ENCODE results near the gene MEF2D. TPM values are rescaled to one million over a fixed set of nuclear protein-coding genes. Genes with fewer than 3 reads are reported as not detected.

MEF2D gene
- total RNA-seq, 2 experiments from 2014 or later: 30.8 to 31.8 TPM

- ChIA-PET CTCF (interaction anchor here (1.0 to 2.4 kb wide), 3 partner anchors 26 to 58 kb away, joined by 3 to 10 read pairs (median 3); no protein-coding TSS in a partner anchor), POLR2A (no interaction called here)
Observed at GRCh38 chr1:156527584-156527983, 27.0 kb upstream of the MEF2D start.

DNA sequence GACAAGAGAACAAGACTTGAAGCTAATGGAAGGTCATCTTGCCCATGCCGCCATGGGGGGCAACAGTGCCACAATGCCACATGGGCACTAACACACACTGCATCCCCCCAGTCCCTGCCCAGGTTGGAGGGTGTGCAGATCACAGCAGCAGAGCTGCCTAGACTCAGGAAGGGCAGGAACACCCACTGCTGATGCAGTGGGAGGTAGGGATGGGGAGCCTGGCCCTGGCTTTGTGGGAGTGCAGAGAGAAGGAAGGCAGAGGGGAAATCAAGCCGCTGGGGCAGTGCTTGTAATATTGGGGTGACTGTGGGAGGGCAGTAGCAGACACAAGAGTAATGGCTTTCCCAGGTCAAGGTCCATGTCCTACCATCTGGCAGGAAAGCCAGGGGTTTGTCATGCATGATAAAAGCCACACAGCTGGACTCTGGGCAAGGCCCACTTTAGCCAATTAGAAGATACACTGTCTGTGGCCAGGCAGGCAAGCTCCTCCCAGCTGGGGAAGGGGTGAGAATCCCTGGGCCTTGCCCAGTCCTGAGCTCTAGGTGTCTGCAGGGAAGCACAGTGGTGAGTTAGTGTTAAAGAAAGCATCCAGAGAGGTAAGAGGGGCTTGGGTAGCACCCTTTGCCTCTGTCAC lies 25.4 kb upstream of the MEF2D start:
- POLR2A ChIA-PET: interaction anchor here (0.6 to 2.2 kb wide), 2 partner anchors 25 to 141 kb away, joined by 3 to 8 read pairs; partner anchors contain the start of gene MEF2D
- CTCF ChIA-PET: interaction anchor here (1.7 to 2.7 kb wide), 3 partner anchors 13 to 56 kb away, joined by 3 to 15 read pairs (median 4); no protein-coding TSS in a partner anchor

DNA sequence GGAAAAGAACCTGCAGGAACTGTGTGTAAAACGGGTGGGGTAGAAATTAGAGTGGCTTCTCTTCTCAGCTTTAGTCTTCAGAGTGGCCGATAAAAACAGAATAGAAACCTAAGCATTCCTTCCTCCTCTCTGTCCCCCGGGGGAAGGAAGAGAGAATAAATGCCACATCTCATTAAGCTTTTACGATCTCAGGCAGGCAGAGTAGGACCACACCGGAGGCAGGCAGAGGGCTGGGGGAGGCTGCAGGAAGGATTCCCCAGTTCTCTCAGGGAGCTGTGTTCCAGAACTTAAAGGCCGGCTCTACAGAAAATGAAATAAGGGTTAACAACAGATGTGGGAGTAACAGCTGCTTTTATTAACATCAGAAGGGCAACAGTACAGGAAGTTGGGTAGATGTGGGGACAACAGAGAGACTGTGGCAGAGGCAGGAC lies 24.5 kb upstream of the MEF2D start:
- CTCF ChIA-PET: interaction anchor here (0.7 to 2.7 kb wide), 7 partner anchors 14 to 84 kb away, joined by 3 to 15 read pairs (median 3); partner anchors contain the start of gene NAXE
- POLR2A ChIA-PET: interaction anchor here (0.6 to 2.2 kb wide), 3 partner anchors 24 to 141 kb away, joined by 3 to 8 read pairs (median 3); partner anchors contain the start of gene MEF2D

- POLR2A ChIA-PET: interaction anchor here (2.2 kb wide), 1 partner anchor 24 kb away, joined by 8 read pairs; the partner anchor contains the start of gene MEF2D
- CTCF ChIA-PET: interaction anchor here (0.7 to 2.7 kb wide), 8 partner anchors 15 to 84 kb away, joined by 3 to 15 read pairs (median 3); partner anchors contain the start of gene NAXE
Observed at GRCh38 chr1:156524481-156524869, 23.9 kb upstream of the MEF2D start.

DNA sequence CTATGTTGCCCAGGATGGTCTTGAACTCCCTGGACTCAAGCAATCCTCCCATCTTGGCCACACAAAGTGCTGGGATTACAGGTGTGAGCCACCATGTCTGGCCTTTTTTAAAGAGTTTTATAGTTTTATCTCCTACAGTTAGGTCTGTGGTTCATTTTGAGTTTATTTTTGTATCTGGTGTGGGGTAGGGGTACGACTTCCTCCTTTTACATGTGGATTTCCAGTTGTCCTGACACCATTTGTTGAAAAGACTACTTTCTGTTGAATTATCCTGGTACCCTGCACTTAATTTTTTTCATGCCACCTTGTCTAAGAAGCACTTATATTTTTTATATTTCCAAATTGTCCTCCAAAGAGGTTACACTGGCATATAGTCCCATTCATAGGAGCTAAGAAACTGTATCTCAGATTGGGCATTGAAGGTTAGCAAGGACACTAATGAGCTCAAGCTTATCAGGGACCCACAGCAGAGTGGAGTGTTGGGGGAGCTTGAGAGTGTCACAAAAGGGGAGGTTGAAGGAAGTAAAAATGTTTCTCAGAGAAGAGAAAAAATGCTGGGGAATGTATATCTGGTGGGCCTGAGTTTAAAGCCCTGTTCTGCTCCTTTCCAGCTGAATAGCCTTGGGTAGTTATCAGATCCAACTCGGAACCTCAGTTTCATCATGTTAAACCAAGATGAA lies 23.4 kb upstream of the MEF2D start:
- ChIA-PET CTCF (interaction anchor here (0.5 to 2.7 kb wide), 8 partner anchors 15 to 138 kb away, joined by 3 to 15 read pairs (median 3); no protein-coding TSS in a partner anchor), POLR2A (interaction anchor here (2.2 kb wide), 1 partner anchor 23 kb away, joined by 8 read pairs; the partner anchor contains the start of gene MEF2D)

DNA sequence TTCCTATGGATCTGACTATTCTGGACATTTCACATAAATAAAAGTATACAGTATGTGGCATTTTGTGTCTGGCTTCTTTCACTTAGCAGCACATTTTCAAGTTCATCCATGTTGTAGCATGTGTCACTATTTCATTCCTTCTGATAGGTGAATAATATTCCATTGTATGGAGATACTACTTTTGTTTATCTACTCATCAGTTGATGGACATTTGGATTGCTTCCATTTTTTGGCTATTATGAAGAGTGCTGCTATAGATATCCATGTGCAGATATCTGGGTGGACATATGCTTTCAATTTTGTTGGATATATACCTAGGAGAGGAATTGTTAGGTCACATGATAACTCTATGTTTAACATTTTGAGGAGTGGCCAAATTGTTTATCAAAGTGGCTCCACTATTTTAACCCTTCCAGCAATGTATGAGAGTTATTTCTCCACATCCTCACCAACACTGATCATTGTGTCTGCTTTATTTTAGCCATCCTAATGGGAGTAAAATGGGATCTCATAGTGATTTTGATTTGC lies 21.9 kb upstream of the MEF2D start:
- POLR2A ChIA-PET: no interaction called here

GRCh38 chr1:156517748-156518147 lies 17.2 kb upstream of the MEF2D start:
- POLR2A ChIA-PET: no interaction called here
- CTCF ChIA-PET: interaction anchor here (1.3 kb wide), 1 partner anchor 12 kb away, joined by 4 read pairs; no protein-coding TSS in a partner anchor

More for the DNA sequence above, 21.9 kb upstream of the MEF2D start:
- CTCF ChIA-PET: no interaction called here

GRCh38 chr1:156516821-156517220 lies 16.2 kb upstream of the MEF2D start:
- CTCF ChIA-PET: interaction anchor here (1.3 kb wide), 1 partner anchor 12 kb away, joined by 4 read pairs; no protein-coding TSS in a partner anchor
- POLR2A ChIA-PET: interaction anchor here (1.1 kb wide), 1 partner anchor 18 kb away, joined by 4 read pairs; no protein-coding TSS in a partner anchor

GRCh38 chr1:156515956-156516355 lies 15.4 kb upstream of the MEF2D start:
- ChIA-PET POLR2A (interaction anchor here (1.1 kb wide), 1 partner anchor 18 kb away, joined by 4 read pairs; no protein-coding TSS in a partner anchor), CTCF (interaction anchor here (0.9 to 1.1 kb wide), 2 partner anchors 15 to 35 kb away, joined by 3 read pairs; no protein-coding TSS in a partner anchor)

GRCh38 chr1:156513185-156513584 lies 12.6 kb upstream of the MEF2D start:
- POLR2A ChIA-PET: no interaction called here
- CTCF ChIA-PET: interaction anchor here (1.5 kb wide), 1 partner anchor 33 kb away, joined by 4 read pairs; no protein-coding TSS in a partner anchor

- CTCF ChIA-PET: interaction anchor here (1.5 to 2.3 kb wide), 2 partner anchors 10 to 31 kb away, joined by 4 to 6 read pairs; no protein-coding TSS in a partner anchor
- POLR2A ChIA-PET: no interaction called here
Observed at GRCh38 chr1:156511644-156512043, 11.1 kb upstream of the MEF2D start.

DNA sequence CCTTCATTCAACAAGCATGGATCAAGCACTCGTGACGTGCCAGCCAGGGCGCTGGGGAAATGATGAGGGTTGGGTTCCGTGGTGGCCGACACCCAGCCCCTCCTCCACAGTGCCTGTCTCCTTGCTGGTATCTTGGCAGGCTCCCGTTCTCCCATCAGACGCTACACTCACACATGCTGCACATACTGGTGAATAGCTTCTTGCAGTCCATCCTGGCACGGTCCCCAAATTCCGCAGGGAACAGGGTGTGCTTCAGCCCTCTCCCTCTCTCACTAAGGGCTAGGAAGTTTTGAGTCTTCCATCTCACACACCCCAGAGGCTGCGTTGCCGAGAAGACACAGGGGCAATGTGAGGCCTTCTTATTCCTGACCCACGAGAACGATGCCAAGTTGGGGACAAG lies 10.1 kb upstream of the MEF2D start:
- ChIA-PET POLR2A (no interaction called here), CTCF (interaction anchor here (2.3 kb wide), 1 partner anchor 9 kb away, joined by 6 read pairs; no protein-coding TSS in a partner anchor)

- ChIA-PET CTCF (interaction anchor here (1.1 to 17.9 kb wide), 2 partner anchors 24 to 99 kb away, joined by 3 to 302 read pairs; no protein-coding TSS in a partner anchor), POLR2A (interaction anchor here (0.5 kb wide), 1 partner anchor 57 kb away, joined by 5 read pairs; no protein-coding TSS in a partner anchor)
Observed at GRCh38 chr1:156509424-156510034, 9.0 kb upstream of the MEF2D start.

DNA sequence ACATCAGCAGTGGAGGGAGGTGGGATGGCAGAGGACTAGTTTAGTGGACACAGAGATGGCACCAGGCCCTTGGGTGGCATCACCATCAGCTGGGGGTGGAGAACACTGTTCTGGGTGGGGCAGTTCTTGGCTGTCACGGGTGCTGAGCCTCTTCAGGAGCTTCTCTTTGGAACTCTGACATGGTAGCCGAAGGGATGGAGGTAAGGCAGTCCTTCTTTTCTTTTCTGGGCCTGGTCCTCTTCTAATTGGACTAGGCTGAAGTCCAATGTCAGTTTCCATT lies 8.3 kb upstream of the MEF2D start:
- CTCF ChIA-PET: interaction anchor here (1.1 to 17.9 kb wide), 3 partner anchors 24 to 151 kb away, joined by 3 to 302 read pairs (median 3); no protein-coding TSS in a partner anchor
- POLR2A ChIA-PET: interaction anchor here (0.5 to 0.8 kb wide), 2 partner anchors 19 to 711 kb away, joined by 4 to 6 read pairs; no protein-coding TSS in a partner anchor

DNA sequence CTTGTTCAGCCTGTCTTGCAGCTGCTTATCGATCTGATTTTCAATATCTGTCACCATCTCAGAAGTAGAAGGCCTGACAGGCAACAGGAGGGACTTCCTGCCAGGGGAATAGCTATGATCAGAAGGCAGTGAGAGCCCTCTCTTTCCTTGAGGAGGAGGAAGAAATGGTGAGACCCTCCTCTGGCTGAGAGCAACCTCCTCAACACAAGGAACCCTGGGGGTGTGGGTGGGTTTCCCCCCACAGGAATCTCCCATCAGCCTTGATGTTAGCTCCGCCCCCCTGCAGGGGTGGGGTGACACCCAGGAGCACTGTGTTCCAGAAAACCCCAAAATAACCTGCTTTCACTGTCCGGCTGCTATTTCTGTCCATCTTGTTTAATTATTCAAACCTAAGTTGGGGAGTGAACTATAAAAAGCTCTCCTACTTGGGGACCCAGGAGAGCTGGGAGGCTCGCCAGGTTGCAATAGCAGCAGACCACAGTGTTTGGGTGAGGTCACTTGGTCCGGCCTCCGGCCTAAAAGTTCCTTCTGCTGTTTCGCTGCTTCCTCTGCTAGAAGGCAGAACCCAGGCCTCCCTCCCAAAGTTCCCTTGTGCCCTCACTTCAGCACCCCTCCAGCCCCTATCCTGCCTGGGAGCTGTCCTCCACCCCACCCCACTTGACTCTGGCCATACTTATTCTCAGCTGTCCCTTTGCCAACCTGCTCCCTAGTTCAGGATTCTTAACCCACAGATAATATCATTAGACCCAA lies 7.8 kb upstream of the MEF2D start:
- ChIA-PET POLR2A (interaction anchor here (0.5 to 1.1 kb wide), 4 partner anchors 9 to 710 kb away, joined by 3 to 6 read pairs (median 4); no protein-coding TSS in a partner anchor), CTCF (interaction anchor here (0.6 to 17.9 kb wide), 5 partner anchors 23 to 151 kb away, joined by 3 to 302 read pairs (median 3); no protein-coding TSS in a partner anchor)

- CTCF ChIA-PET: interaction anchor here (0.7 to 17.9 kb wide), 2 partner anchors 21 to 296 kb away, joined by 5 to 302 read pairs; no protein-coding TSS in a partner anchor
- POLR2A ChIA-PET: no interaction called here
Observed at GRCh38 chr1:156506450-156506849, 5.9 kb upstream of the MEF2D start.

- POLR2A ChIA-PET: interaction anchor here (1.0 to 1.4 kb wide), 2 partner anchors 17 to 235 kb away, joined by 4 to 11 read pairs; partner anchors contain the start of gene MRPL24
- CTCF ChIA-PET: interaction anchor here (17.9 kb wide), 1 partner anchor 21 kb away, joined by 302 read pairs; no protein-coding TSS in a partner anchor
Observed at GRCh38 chr1:156505679-156506298, 5.2 kb upstream of the MEF2D start.
